HG03354 (cell line): ENCODE measurements around the gene ATF5.
"Not testable (repeated sequence)": the region's sequence is repeated elsewhere in the genome, so short reads cannot be mapped to it uniquely, and the experiment has no call there.

ENCODE experiments used
- ATAC-seq: cut with Tn5 transposase; IDR thresholded peaks from one replicate; pipeline ENCODE4 v1.9.1; 2021; ENCODE audit warnings: mild to moderate bottlenecking; ENCODE audit not compliant: unreplicated experiment, poor library complexity, severe bottlenecking

Gene ATF5

GRCh38 chr19:49960980-49961379, 32.0 kb downstream of the ATF5 start, which contains the start of gene SIGLEC11:
Gene SIGLEC11, minus strand, starts transcription at chr19:49961172. Its CDS starts 91 bp downstream, at chr19:49961081.
- ATAC-seq, result not testable (repeated sequence)

- ATAC-seq, result no peak
Measured at GRCh38 chr19:49968279-49968922, 39.4 kb downstream of the ATF5 start.

GRCh38 chr19:49969355-49969754, 40.4 kb downstream of the ATF5 start:
- ATAC-seq, result not testable (repeated sequence)

- ATAC-seq, result no peak
Measured at GRCh38 chr19:49971991-49972411, 43.0 kb downstream of the ATF5 start.

- no peak for ATAC-seq
Measured at GRCh38 chr19:49972841-49973240, 43.8 kb downstream of the ATF5 start.

- ATAC-seq, result no peak
Measured at GRCh38 chr19:49973987-49974386, 45.0 kb downstream of the ATF5 start.

- ATAC-seq, result no peak
Measured at GRCh38 chr19:49975051-49975450, 46.0 kb downstream of the ATF5 start.

GRCh38 chr19:49976496-49976895, 47.5 kb downstream of the ATF5 start:
- ATAC-seq, result no peak

GRCh38 chr19:49977076-49977475, 48.1 kb downstream of the ATF5 start:
- ATAC-seq, result no peak

- no peak for ATAC-seq
Measured at GRCh38 chr19:49977881-49978280, 48.9 kb downstream of the ATF5 start.

- no peak for ATAC-seq
Measured at GRCh38 chr19:49978324-49978723, 49.3 kb downstream of the ATF5 start.

- ATAC-seq, result no peak
Measured at GRCh38 chr19:49981603-49982593, 52.9 kb downstream of the ATF5 start.
